ENCODE data around the gene DGCR2.

DGCR2 gene

DNA sequence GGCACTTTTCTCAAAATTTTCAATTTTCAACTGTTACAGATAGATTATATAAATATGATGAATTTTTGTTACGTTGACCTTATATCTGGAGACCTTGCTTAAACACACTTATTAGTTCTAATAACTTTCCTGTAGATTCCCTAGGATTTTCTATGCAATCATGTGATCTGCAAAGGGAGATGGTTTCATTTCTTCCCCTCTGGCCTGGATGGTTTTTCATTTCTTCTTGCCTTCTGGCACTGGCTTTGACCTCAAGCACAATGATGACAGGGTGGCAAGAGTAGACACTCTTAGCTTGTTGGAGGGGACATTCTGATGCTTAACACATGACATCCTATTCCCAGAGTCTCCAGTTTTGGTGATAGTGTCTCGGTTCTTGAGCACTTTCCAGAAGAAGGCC is 75.9 kb downstream of the DGCR2 start:
- Histone ChIP-seq H3K4me3 (ENCODE audit: low read depth in 1 of 2, low read length in 2 of 2) (no peak overlapping the region), H3K9ac (ENCODE audit: low read depth, low read length) (no peak overlapping the region), H3K4me2 (ENCODE audit: insufficient read depth, low read length) (no peak overlapping the region), H2AFZ (ENCODE audit: low read depth, low read length) (no peak overlapping the region), H3K4me1 (ENCODE audit: insufficient read depth, low read length) (no peaks in the 10 kb centered on the region), H3K9me3 (ENCODE audit: insufficient read depth, low read length, severe bottlenecking) (no peaks in the 10 kb centered on the region), H3K27me3 (ENCODE audit: insufficient read depth, low read length, poor library complexity) (no peaks in the 10 kb centered on the region), H3K79me2 (ENCODE audit: insufficient read depth, low read length) (no peaks in the 10 kb centered on the region), H4K20me1 (ENCODE audit: insufficient read depth, low read length) (peaks cover 11% of the 10 kb centered on the region; the same call in 1 of the 2 replicates), H3K36me3 (ENCODE audit: insufficient read depth, low read length) (peaks cover 98% of the 10 kb centered on the region), H3K27ac (ENCODE audit: low read length) (no peak overlapping the region)
- DNase-seq (no peak), ATAC-seq (ENCODE audit: insufficient read depth, low read depth) (no peak)
- TF ChIP-seq, protein P1, sequence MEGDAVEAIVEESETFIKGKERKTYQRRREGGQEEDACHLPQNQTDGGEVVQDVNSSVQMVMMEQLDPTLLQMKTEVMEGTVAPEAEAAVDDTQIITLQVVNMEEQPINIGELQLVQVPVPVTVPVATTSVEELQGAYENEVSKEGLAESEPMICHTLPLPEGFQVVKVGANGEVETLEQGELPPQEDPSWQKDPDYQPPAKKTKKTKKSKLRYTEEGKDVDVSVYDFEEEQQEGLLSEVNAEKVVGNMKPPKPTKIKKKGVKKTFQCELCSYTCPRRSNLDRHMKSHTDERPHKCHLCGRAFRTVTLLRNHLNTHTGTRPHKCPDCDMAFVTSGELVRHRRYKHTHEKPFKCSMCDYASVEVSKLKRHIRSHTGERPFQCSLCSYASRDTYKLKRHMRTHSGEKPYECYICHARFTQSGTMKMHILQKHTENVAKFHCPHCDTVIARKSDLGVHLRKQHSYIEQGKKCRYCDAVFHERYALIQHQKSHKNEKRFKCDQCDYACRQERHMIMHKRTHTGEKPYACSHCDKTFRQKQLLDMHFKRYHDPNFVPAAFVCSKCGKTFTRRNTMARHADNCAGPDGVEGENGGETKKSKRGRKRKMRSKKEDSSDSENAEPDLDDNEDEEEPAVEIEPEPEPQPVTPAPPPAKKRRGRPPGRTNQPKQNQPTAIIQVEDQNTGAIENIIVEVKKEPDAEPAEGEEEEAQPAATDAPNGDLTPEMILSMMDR (IDR thresholded peaks at IDR 0.05; ENCODE audit: borderline replicate concordance, extremely low read depth, low read length, poor library complexity, severe bottlenecking), result no peak
- TF ChIP-seq EZH2 (IDR thresholded peaks at IDR 0.05; ENCODE audit: borderline replicate concordance, low read depth, low read length, severe bottlenecking), result no peak

DNA sequence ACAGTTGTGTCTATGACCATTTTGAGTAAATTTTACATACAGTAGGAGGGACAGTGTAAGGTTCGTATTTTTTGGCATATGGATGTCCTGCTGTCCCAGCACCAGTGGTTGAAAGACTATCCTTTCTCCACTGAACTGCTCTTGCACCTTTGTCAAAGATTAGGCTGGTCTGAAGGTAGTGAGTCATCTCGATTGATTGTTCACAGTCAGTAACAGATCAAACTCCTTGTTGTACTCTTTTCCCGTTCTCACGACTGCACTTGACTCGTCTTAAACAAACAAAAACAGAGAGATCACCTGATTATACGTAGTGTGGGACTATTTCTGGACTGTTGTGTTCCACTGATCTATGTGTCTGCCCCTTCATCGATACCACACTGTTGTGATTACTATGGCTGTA is 77.1 kb downstream of the DGCR2 start:
- Histone ChIP-seq H3K4me1 (ENCODE audit: insufficient read depth, low read length) (no peaks in the 10 kb centered on the region), H3K27ac (ENCODE audit: low read length) (no peak overlapping the region), H3K79me2 (ENCODE audit: insufficient read depth, low read length) (no peaks in the 10 kb centered on the region), H3K27me3 (ENCODE audit: insufficient read depth, low read length, poor library complexity) (no peaks in the 10 kb centered on the region), H3K9me3 (ENCODE audit: insufficient read depth, low read length, severe bottlenecking) (no peaks in the 10 kb centered on the region), H3K9ac (ENCODE audit: low read depth, low read length) (no peak overlapping the region), H2AFZ (ENCODE audit: low read depth, low read length) (no peak overlapping the region), H3K36me3 (ENCODE audit: insufficient read depth, low read length) (peaks cover 98% of the 10 kb centered on the region), H3K4me2 (ENCODE audit: insufficient read depth, low read length) (no peak overlapping the region), H3K4me3 (ENCODE audit: low read depth in 1 of 2, low read length in 2 of 2) (no peak overlapping the region), H4K20me1 (ENCODE audit: insufficient read depth, low read length) (peaks cover 12% of the 10 kb centered on the region; the same call in 1 of the 2 replicates)
- TF ChIP-seq, protein P1 (IDR thresholded peaks at IDR 0.05; ENCODE audit: borderline replicate concordance, extremely low read depth, low read length, poor library complexity, severe bottlenecking), result no peak
- TF ChIP-seq EZH2 (IDR thresholded peaks at IDR 0.05; ENCODE audit: borderline replicate concordance, low read depth, low read length, severe bottlenecking), result no peak
- ATAC-seq (ENCODE audit: insufficient read depth, low read depth), result no peak
- DNase-seq, result no peak

DNA sequence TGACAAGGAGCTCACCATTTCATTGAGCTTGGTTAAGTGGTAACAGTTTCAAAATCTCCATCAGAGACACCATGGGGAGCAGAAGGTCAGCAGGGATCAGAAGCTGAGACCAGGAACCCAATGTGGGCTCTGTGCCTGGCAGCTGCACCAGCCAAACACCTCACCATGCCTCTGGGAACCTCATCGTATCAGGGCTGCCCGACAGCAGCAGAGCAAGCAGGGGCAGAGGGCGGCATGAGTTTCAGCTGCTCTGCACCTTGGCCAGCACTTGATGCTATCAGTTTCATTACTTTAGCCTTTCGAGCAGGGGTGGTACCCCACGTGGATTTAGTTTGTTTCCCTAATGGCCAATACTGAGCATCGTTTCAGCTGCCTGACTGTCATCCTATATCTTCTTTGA is 77.8 kb downstream of the DGCR2 start:
- TF ChIP-seq, protein P1 (IDR thresholded peaks at IDR 0.05; ENCODE audit: borderline replicate concordance, extremely low read depth, low read length, poor library complexity, severe bottlenecking), result no peak
- TF ChIP-seq EZH2 (IDR thresholded peaks at IDR 0.05; ENCODE audit: borderline replicate concordance, low read depth, low read length, severe bottlenecking), result no peak
- Histone ChIP-seq H3K4me1 (ENCODE audit: insufficient read depth, low read length) (no peaks in the 10 kb centered on the region), H2AFZ (ENCODE audit: low read depth, low read length) (no peak overlapping the region), H3K9me3 (ENCODE audit: insufficient read depth, low read length, severe bottlenecking) (no peaks in the 10 kb centered on the region), H4K20me1 (ENCODE audit: insufficient read depth, low read length) (peaks cover 14% of the 10 kb centered on the region; the same call in 1 of the 2 replicates), H3K4me3 (ENCODE audit: low read depth in 1 of 2, low read length in 2 of 2) (no peak overlapping the region), H3K4me2 (ENCODE audit: insufficient read depth, low read length) (no peak overlapping the region), H3K79me2 (ENCODE audit: insufficient read depth, low read length) (no peaks in the 10 kb centered on the region), H3K27me3 (ENCODE audit: insufficient read depth, low read length, poor library complexity) (no peaks in the 10 kb centered on the region), H3K27ac (ENCODE audit: low read length) (no peak overlapping the region), H3K9ac (ENCODE audit: low read depth, low read length) (no peak overlapping the region), H3K36me3 (ENCODE audit: insufficient read depth, low read length) (peaks cover 98% of the 10 kb centered on the region)
- no peak for DNase-seq
- ATAC-seq (ENCODE audit: insufficient read depth, low read depth), result no peak

Measured in DND-41 (cell line).